ENCODE results near the gene ATCAY.

DNA sequence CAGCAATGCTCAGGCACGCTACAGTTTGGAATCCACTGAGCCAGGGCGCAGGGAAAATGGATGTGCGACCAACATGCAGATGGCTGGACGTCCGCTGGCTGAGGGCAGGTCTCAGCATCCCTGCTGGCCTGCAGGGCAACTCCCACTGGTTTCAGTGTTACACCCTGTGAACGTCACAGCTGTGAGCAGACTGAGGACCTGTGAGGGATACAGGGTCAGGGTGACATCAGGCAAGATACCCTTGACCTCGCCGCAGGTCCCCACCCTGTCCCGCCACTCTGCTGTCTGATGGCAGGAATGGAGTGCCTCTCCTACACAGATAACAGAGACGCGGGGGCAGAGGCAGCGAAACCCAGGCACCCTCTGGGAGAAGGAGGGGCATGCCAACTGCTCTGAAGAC, 30.7 kb upstream of the ATCAY start:
- TF ChIP-seq, protein P1, sequence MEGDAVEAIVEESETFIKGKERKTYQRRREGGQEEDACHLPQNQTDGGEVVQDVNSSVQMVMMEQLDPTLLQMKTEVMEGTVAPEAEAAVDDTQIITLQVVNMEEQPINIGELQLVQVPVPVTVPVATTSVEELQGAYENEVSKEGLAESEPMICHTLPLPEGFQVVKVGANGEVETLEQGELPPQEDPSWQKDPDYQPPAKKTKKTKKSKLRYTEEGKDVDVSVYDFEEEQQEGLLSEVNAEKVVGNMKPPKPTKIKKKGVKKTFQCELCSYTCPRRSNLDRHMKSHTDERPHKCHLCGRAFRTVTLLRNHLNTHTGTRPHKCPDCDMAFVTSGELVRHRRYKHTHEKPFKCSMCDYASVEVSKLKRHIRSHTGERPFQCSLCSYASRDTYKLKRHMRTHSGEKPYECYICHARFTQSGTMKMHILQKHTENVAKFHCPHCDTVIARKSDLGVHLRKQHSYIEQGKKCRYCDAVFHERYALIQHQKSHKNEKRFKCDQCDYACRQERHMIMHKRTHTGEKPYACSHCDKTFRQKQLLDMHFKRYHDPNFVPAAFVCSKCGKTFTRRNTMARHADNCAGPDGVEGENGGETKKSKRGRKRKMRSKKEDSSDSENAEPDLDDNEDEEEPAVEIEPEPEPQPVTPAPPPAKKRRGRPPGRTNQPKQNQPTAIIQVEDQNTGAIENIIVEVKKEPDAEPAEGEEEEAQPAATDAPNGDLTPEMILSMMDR (conservative IDR thresholded peaks at IDR 0.05 in 1 of 2, IDR thresholded peaks at IDR 0.05 in 1 of 2; ENCODE audit: extremely low read depth in 1 of 2, insufficient read depth in 1 of 2, low read depth in 1 of 2, low read length in 2 of 2): no peak
- TF ChIP-seq EZH2 (IDR thresholded peaks at IDR 0.05; ENCODE audit: borderline replicate concordance, low read length): no peak

Measured in mammary epithelial cell (primary cell).